GM19372 (cell line): ENCODE data around the gene MALT1.
"Not testable (repeated sequence)": the region's sequence is repeated elsewhere in the genome, so short reads cannot be mapped to it uniquely, and the experiment has no call there.

Experiments
- ATAC-seq: cut with Tn5 transposase; IDR thresholded peaks from one replicate; pipeline ENCODE4 v1.9.1; 2021; ENCODE audit warnings: mild to moderate bottlenecking, low read depth, moderate library complexity; ENCODE audit not compliant: unreplicated experiment

Gene MALT1

GRCh38 chr18:58727776-58728500 is 56.7 kb downstream of the MALT1 start:
- ATAC-seq, result no peak

GRCh38 chr18:58728719-58729118 is 57.5 kb downstream of the MALT1 start:
- ATAC-seq, result no peak

GRCh38 chr18:58730618-58731017 is 59.4 kb downstream of the MALT1 start:
- ATAC-seq, result no peak

- ATAC-seq, result no peak
Measured at GRCh38 chr18:58732471-58732870, 61.2 kb downstream of the MALT1 start.

- no peak for ATAC-seq
Measured at GRCh38 chr18:58733866-58734265, 62.6 kb downstream of the MALT1 start.

- ATAC-seq, result no peak
Measured at GRCh38 chr18:58738322-58738721, 67.1 kb downstream of the MALT1 start.

- ATAC-seq, result no peak
Measured at GRCh38 chr18:58745914-58746313, 74.6 kb downstream of the MALT1 start.

GRCh38 chr18:58748899-58749595 is 77.8 kb downstream of the MALT1 start:
- ATAC-seq, result no peak

- no peak for ATAC-seq
Measured at GRCh38 chr18:58753976-58754375, 82.7 kb downstream of the MALT1 start.

GRCh38 chr18:58754544-58755068 is 83.3 kb downstream of the MALT1 start:
- no peak for ATAC-seq

- ATAC-seq, result no peak
Measured at GRCh38 chr18:58755304-58756010, 84.2 kb downstream of the MALT1 start.

GRCh38 chr18:58756148-58756547 is 84.9 kb downstream of the MALT1 start:
- ATAC-seq, result no peak

GRCh38 chr18:58756596-58757240 is 85.5 kb downstream of the MALT1 start:
- no peak for ATAC-seq

- not testable (repeated sequence) for ATAC-seq
Measured at GRCh38 chr18:58757351-58757750, 86.1 kb downstream of the MALT1 start.

GRCh38 chr18:58758046-58758445 is 86.8 kb downstream of the MALT1 start:
- ATAC-seq, result no peak

GRCh38 chr18:58758606-58759005 is 87.3 kb downstream of the MALT1 start:
- no peak for ATAC-seq

- peak; percentile 56 for ATAC-seq
Measured at GRCh38 chr18:58761241-58761969, 90.1 kb downstream of the MALT1 start.

- ATAC-seq, result no peak
Measured at GRCh38 chr18:58761970-58762780, 90.9 kb downstream of the MALT1 start.

GRCh38 chr18:58762781-58763171 is 91.5 kb downstream of the MALT1 start:
- ATAC-seq, result no peak
